Measurements from ENCODE around the gene RNF13.
A peak's percentile ranks its signal among the peaks of the same experiment; 100 is the strongest.

Gene RNF13

DNA sequence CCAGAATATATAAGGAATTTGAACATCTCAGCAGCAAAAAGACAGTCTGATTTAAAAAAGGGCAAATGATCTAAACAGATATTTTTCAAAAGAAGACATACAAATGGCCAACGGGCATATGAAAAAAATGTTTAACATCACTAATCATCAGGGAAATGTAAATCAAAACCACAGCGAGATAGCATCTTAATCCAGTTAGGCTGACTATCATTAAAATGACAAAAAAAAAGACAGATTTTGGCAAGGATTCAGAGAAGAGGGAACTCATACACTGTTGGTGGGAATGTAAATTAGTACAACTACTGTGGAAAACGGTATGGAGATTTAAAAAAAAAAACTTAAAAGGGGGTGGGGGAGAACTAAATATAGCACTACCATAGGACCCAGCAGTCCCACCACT lies 47.9 kb downstream of the RNF13 start:
- TF ChIP-seq, protein P1, sequence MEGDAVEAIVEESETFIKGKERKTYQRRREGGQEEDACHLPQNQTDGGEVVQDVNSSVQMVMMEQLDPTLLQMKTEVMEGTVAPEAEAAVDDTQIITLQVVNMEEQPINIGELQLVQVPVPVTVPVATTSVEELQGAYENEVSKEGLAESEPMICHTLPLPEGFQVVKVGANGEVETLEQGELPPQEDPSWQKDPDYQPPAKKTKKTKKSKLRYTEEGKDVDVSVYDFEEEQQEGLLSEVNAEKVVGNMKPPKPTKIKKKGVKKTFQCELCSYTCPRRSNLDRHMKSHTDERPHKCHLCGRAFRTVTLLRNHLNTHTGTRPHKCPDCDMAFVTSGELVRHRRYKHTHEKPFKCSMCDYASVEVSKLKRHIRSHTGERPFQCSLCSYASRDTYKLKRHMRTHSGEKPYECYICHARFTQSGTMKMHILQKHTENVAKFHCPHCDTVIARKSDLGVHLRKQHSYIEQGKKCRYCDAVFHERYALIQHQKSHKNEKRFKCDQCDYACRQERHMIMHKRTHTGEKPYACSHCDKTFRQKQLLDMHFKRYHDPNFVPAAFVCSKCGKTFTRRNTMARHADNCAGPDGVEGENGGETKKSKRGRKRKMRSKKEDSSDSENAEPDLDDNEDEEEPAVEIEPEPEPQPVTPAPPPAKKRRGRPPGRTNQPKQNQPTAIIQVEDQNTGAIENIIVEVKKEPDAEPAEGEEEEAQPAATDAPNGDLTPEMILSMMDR (IDR thresholded peaks at IDR 0.05; ENCODE audit: extremely low read depth, missing control alignments) = no peak
- DNase-seq (ENCODE audit: low spot score) = no peak

DNA sequence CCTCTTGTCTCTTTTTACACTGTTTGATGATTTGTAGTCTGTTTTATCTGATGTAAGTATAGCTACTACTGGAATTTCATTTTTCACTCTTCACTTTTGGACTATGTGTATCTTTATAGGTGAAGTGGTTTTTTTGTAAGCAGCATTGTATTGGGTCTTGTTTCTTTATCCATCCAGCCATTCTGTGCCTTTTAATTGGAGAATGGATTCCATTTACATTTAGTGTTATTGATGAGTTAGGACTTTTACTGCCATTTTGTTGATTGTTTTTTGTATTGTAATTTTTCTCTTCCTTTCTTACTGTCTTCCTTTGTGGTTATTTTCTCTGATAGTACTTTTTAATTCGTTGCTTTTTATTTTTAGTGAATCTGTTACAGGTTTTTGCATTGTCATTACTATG lies 54.5 kb downstream of the RNF13 start:
- TF ChIP-seq, protein P1 (IDR thresholded peaks at IDR 0.05; ENCODE audit: extremely low read depth, missing control alignments) = no peak

DNA sequence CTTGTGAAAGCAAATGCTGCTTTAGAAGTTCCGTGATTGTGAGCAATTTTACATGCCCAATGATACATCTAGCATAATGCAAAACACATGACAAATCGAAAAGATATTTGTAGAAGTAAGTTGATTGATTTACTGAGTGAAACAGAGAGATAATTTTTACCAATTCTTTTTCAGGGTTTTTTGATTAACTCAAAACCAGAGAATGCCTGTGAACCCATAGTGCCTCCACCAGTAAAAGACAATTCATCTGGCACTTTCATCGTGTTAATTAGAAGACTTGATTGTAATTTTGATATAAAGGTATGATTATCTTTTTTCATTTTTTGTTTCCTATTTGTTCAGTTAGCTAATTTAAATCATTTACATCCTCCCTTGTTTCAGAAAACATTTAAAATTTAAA lies 58.8 kb downstream of the RNF13 start:
- TF ChIP-seq, protein P1 (IDR thresholded peaks at IDR 0.05; ENCODE audit: extremely low read depth, missing control alignments) = no peak
- DNase-seq (ENCODE audit: low spot score) = no peak

More for the DNA sequence above, 54.5 kb downstream of the RNF13 start:
- DNase-seq (ENCODE audit: low spot score) = no peak

DNA sequence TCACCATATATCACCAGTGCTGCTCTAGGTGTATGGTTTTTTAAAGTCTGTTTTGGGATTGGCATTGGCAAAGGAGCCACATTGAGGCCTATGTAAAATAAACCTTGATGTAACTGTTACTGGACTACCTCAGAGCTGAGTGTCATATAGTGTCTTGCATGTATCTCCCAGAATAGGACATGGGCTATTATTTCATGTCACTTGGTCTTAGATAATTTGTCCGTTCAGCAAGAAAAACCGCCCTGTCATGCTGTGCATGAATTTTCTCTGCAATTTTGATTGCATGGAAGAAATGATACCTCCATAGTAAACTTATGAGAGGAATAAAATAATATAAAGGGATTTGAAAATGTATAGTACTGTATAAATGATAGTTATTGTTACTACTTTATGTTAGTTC lies 59.6 kb downstream of the RNF13 start:
- TF ChIP-seq, protein P1 (IDR thresholded peaks at IDR 0.05; ENCODE audit: extremely low read depth, missing control alignments) = no peak
- DNase-seq (ENCODE audit: low spot score) = no peak

DNA sequence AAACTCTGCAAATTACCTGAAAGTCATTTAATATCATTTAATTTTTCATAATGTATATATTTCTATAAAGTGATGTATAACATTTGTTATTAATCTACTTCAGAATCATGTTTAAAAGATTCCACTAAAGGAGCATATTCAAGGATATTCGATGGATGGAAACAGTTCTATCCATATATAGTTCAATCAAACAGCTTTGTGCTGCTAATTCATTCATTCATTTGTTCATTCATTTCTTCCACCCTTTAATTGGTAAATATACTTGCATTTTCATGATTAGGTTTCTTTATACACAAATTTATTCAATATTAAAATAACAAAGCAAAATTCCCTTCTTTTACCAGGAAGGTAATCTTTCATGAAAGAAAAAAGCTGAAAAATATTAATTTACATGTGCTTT lies 64.7 kb downstream of the RNF13 start:
- DNase-seq (ENCODE audit: low spot score) = no peak
- TF ChIP-seq, protein P1 (IDR thresholded peaks at IDR 0.05; ENCODE audit: extremely low read depth, missing control alignments) = no peak

DNA sequence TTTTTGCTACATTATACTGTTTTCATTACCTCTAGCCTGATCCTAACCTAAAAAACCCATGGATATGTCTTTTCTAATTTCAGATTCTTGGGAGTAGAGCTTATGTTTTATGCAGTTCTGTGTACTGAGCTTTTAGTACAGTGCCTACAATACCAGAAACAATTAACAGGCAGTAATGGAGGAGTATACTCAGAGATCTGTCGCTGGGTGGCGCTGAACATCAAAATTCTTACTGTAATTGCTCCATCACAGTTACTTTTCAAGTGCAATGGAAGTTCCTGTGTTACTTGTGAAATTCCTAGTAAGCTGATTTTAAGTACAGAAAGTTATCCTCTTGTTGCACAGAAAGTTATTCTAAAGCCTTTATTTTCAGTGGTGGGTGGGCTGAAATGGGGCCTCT lies 66.9 kb downstream of the RNF13 start:
- DNase-seq (ENCODE audit: low spot score) = peak; percentile 10
- TF ChIP-seq, protein P1 (IDR thresholded peaks at IDR 0.05; ENCODE audit: extremely low read depth, missing control alignments) = peak; percentile 18

DNA sequence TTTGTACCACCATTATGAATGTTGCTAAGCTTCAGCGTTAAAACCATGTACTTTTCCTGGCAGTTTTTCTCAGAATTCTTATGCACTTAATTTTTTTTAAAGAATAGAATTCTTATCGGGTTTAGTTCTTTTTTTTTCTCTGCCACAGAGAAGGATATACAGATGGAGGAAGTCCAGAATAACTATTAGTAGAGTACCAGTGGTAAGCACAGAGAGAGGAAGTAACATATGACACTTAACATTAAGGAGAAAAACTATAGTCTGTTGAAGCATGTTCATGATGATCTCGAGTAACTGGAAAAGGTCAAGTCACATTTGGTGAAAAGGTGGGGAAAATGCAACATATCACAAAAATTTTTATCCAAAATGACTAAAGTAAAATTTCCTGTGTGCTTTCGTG lies 68.9 kb downstream of the RNF13 start:
- DNase-seq (ENCODE audit: low spot score) = no peak
- TF ChIP-seq, protein P1 (IDR thresholded peaks at IDR 0.05; ENCODE audit: extremely low read depth, missing control alignments) = no peak
